HUES6 (cell line): ENCODE results near the gene SLC16A13.
A peak's percentile ranks its signal among the peaks of the same experiment; 100 is the strongest.

Source experiments
- H3K27ac ChIP-seq: 2 replicates; pipeline ENCODE4 v1.7.0; 2013; ENCODE audit warnings: low read depth, mild to moderate bottlenecking, low read length, inconsistent platforms
- H3K27me3 ChIP-seq: 2 replicates; pipeline ENCODE4 v1.6.1; 2013; ENCODE audit warnings: low read length; ENCODE audit not compliant: control insufficient read depth, insufficient read depth
- H3K36me3 ChIP-seq: 2 replicates; pipeline ENCODE4 v1.6.1; 2013; ENCODE audit warnings: low read length; ENCODE audit not compliant: control insufficient read depth, insufficient read depth
- H3K4me1 ChIP-seq: 2 replicates; pipeline ENCODE4 v1.6.1; 2013; ENCODE audit warnings: low read length; ENCODE audit not compliant: control insufficient read depth, insufficient read depth
- H3K4me3 ChIP-seq: 2 replicates; pipeline ENCODE4 v1.5.1; 2013; ENCODE audit warnings: low read depth, low read length
- H3K9ac ChIP-seq: one replicate; pipeline ENCODE4 v1.6.1; 2013; ENCODE audit warnings: mild to moderate bottlenecking, low read length
- H3K9me3 ChIP-seq: 2 replicates; pipeline ENCODE4 v1.6.1; 2013; ENCODE audit warnings: low read depth, low read length; ENCODE audit not compliant: control insufficient read depth, insufficient read depth

The SLC16A13 gene

GRCh38 chr17:7034955-7035590, 742 bp upstream of the SLC16A13 start:
- Histone ChIP-seq H3K27ac (peak overlapping the region; percentile 10; the same call in 1 of the 2 replicates), H3K9ac (peak overlapping the region; percentile 26), H3K9me3 (no peaks in the 10 kb centered on the region), H3K4me3 (peak overlapping the region; percentile 70), H3K27me3 (0 out of 2 replicates have a peak, but pooled peaks cover 2% of the 10 kb centered on the region), H3K4me1 (peaks cover 24% of the 10 kb centered on the region), H3K36me3 (no peaks in the 10 kb centered on the region)

GRCh38 chr17:7038025-7038862, 2.4 kb downstream of the SLC16A13 start:
- H3K9me3 ChIP-seq = no peaks in the 10 kb centered on the region
- peaks cover 23% of the 10 kb centered on the region for H3K27me3 ChIP-seq
- H3K9ac ChIP-seq = no peak overlapping the region
- no peaks in the 10 kb centered on the region for H3K36me3 ChIP-seq
- no peak overlapping the region for H3K4me3 ChIP-seq
- H3K4me1 ChIP-seq = peaks cover 34% of the 10 kb centered on the region
- H3K27ac ChIP-seq = no peak overlapping the region

DNA sequence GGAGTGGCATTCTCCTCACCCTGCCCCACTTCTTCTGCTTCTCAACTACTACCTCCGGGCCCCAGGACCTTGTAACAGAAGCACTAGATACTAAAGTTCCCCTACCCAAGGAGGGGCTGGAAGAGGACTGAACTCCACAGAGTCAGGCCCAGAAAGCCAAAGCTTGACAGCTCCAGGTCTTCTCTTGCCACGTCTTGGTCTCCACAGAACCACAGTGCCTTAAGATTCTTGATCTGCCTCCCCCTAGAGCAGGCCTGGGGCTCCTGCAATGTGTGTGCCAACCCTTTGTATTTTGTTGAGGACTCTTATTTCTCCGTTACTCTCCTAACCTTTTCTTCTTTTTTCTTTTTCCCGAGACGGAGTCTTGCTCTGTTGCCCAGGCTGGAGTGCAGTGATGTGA, 4.0 kb downstream of the SLC16A13 start:
- Histone ChIP-seq H3K36me3 (no peaks in the 10 kb centered on the region), H3K4me3 (no peak overlapping the region), H3K27me3 (peaks cover 39% of the 10 kb centered on the region), H3K4me1 (peaks cover 40% of the 10 kb centered on the region), H3K9ac (no peak overlapping the region), H3K9me3 (no peaks in the 10 kb centered on the region), H3K27ac (no peak overlapping the region)

DNA sequence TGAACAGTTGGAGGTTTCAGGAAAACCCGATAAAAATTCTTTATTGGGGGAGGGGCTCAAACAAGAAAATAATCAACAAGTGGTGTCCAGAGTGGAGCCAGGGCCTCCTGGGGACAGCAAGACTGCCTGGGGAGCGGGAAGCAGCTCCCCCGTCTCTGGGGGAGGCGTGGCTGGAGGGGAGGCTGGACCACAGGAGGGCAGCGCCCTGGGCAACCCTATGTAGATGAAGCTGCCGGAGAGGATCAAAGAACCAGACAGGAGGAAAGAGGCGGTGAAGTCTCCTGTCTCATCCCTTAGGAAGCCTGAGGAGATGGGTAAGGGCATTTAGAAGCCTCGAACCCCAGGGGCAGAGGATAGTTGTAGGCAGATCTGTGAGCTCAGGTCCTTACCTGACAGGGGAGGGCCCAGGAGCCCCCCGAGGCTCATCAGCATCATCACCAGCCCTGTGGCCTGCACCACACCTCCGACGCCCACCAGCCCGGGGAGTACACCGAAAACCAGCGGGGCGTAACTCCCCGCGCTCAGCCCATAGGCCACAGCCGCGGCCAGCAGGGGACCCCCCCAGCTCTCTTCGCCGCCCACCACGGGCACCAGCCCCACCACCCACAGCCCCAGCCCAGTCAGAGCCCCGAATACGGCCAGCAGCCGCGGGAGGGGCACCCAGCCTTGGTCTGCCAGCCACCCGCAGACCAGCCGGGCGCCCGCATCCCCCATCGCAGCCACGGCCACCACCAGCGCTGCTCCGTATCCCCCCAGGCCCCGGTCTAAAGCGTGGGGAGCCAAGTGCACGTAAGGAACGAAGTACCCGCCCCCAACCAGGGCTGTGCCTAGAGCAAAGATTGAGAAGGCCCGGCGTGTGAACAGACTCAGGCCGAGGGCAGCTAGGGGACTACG, 6.0 kb downstream of the SLC16A13 start:
- Histone ChIP-seq H3K4me3 (peak overlapping the region; percentile 79), H3K27ac (no peak overlapping the region), H3K9me3 (no peaks in the 10 kb centered on the region), H3K4me1 (peaks cover 40% of the 10 kb centered on the region), H3K36me3 (no peaks in the 10 kb centered on the region), H3K27me3 (peaks cover 53% of the 10 kb centered on the region), H3K9ac (peak overlapping the region; percentile 61)

GRCh38 chr17:7042501-7043181, 6.8 kb downstream of the SLC16A13 start:
- Histone ChIP-seq H3K4me3 (peak overlapping the region; percentile 79), H3K27me3 (peaks cover 53% of the 10 kb centered on the region), H3K4me1 (peaks cover 44% of the 10 kb centered on the region), H3K27ac (no peak overlapping the region), H3K9ac (peak overlapping the region; percentile 61), H3K36me3 (no peaks in the 10 kb centered on the region), H3K9me3 (no peaks in the 10 kb centered on the region)

GRCh38 chr17:7043182-7043496, 7.3 kb downstream of the SLC16A13 start:
- Histone ChIP-seq H3K9ac (no peak overlapping the region), H3K36me3 (no peaks in the 10 kb centered on the region), H3K27me3 (peaks cover 53% of the 10 kb centered on the region), H3K4me1 (peaks cover 42% of the 10 kb centered on the region), H3K9me3 (no peaks in the 10 kb centered on the region), H3K27ac (no peak overlapping the region), H3K4me3 (peak overlapping the region; percentile 79)

DNA sequence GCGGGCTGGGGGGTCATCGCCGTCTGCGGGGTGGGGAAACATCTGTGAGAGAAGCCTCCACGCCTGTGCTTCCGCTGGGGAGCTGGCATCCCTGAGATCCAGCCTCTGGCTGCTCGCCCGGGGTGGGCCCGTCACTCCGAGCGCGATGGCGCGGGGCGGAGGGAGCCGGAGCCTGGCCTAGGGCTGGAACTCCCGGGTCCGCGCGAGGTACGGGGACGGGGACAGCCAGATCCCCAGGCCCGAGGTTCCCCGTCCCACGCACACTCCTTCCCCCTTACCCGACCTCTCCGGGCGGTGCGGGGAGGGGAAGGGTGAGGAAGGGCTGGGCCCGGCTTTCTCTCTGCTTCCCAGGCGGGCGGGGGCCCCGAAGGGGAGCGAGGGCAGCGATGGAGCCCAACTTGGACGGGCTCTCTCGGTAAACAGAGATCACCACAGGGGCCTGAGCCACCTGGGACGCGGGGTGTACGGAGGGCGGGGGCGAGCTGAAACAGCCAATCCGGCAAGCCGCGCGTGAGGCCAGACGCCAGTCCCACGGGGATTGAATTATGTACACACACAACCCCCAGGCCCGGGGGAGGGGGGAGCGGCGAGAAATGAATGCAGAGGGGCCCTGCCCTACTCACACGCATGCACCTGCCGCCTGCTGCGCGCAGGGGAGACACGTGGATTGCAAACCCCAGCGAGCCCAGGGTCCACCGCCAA, 7.8 kb downstream of the SLC16A13 start, which contains the start of gene SLC16A11:
SLC16A11 (minus strand) TSS at position 596 of the 702 bp plus-strand sequence; CDS start at position 17, 579 bp downstream.
- Histone ChIP-seq H3K4me3 (peak within 1 kb of the TSS; percentile 79), H3K9me3 (no peaks in the 10 kb centered on the region), H3K4me1 (peaks cover 37% of the 10 kb centered on the region), H3K27me3 (peaks cover 53% of the 10 kb centered on the region), H3K27ac (no peak within 1 kb of the TSS), H3K36me3 (no peaks in the 10 kb centered on the region), H3K9ac (peak within 1 kb of the TSS; percentile 19)

DNA sequence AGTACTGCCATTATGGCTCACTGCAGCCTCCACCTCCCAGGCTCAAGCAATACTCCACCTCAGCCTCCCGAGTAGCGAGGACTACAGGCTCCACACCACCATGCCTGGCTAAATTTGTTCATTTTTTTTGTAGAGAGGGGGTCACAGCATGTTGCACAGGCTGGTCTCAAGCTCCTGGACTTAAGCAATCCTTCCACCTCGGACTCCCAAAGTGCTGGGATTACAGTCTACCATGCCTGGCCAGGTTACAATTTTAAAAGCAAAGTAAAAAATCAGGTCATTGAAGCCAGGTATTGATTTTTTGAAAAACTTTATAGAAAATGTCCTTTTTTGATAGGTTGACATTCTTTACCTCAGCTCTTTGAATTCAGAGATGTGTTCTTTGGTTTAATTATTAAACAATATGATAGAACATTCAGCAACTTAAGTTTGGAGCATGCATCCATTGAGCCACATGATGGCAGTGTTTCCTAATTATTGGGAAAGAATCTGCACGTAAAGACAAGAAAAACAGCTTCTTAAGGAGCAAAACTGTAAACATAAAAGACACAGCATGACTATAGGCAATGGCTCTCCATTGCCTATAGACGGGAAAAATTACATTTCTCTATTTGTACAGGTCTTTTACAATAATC, 9.8 kb downstream of the SLC16A13 start:
- H3K4me1 ChIP-seq = peaks cover 27% of the 10 kb centered on the region
- peaks cover 53% of the 10 kb centered on the region for H3K27me3 ChIP-seq
- peak overlapping the region; percentile 57 for H3K4me3 ChIP-seq
- H3K36me3 ChIP-seq = no peaks in the 10 kb centered on the region
- no peak overlapping the region for H3K9ac ChIP-seq
- H3K27ac ChIP-seq = no peak overlapping the region
- no peaks in the 10 kb centered on the region for H3K9me3 ChIP-seq

- Histone ChIP-seq H3K9me3 (no peaks in the 10 kb centered on the region), H3K27ac (no peak overlapping the region), H3K4me1 (peaks cover 25% of the 10 kb centered on the region), H3K36me3 (no peaks in the 10 kb centered on the region), H3K27me3 (peaks cover 52% of the 10 kb centered on the region), H3K9ac (peak overlapping the region; percentile 64), H3K4me3 (peak overlapping the region; percentile 57)
Observed at GRCh38 chr17:7046127-7046724, 10.4 kb downstream of the SLC16A13 start.
